Activated T-helper 1 cell treated with anti-CD3 and anti-CD28 coated beads, Interleukin-12 subunit alpha, Interleukin-12 subunit beta, Interleukin-2, Interleukin-4 antibody, amounts not matched to agents 30 ng/mL and 10 ng/mL and 1 ng/mL, durations not matched to agents 14 hours and 24 hours and 36 hours (primary cell): ENCODE measurements around the gene MED13L. TPM values are rescaled to one million over a fixed set of nuclear protein-coding genes. Genes with fewer than 3 reads are reported as not detected.

Source experiments
- DNase-seq: peaks from one replicate; pipeline ENCODE4 v3.0.0; 2021; ENCODE audit warnings: low spot score
- H3K27ac Mint-ChIP-seq: one replicate; pipeline ENCODE4 v1.8.0; 2021; ENCODE audit warnings: mild to moderate bottlenecking, mixed read lengths
- H3K27me3 Mint-ChIP-seq: one replicate; pipeline ENCODE4 v1.8.0; 2022; ENCODE audit warnings: mild to moderate bottlenecking, moderate library complexity, mixed read lengths; ENCODE audit not compliant: insufficient read depth
- H3K36me3 Mint-ChIP-seq: one replicate; pipeline ENCODE4 v1.8.0; 2021; ENCODE audit warnings: low read depth, mixed read lengths
- H3K4me1 Mint-ChIP-seq: one replicate; pipeline ENCODE4 v1.8.0; 2021; ENCODE audit warnings: low read depth, mixed read lengths
- H3K4me3 Mint-ChIP-seq: one replicate; pipeline ENCODE4 v1.8.0; 2021; ENCODE audit warnings: mild to moderate bottlenecking, moderate library complexity, mixed read lengths
- H3K9me3 Mint-ChIP-seq: one replicate; pipeline ENCODE4 v1.8.0; 2021; ENCODE audit warnings: mixed read lengths
- intact Hi-C: fragments of 100-400 bp; cut with micrococcal nuclease; formaldehyde crosslinking; loops from one replicate; pipeline ENCODE4 v1.15.1; 2024
- total RNA-seq: library from RNA; stranded (reverse); gene quantifications from 2 replicates; pipeline ENCODE4 v1.2.3, GENCODE V29; 2022

MED13L gene
- total RNA-seq, 1 donor from 2014 or later: 66.1 TPM

DNA sequence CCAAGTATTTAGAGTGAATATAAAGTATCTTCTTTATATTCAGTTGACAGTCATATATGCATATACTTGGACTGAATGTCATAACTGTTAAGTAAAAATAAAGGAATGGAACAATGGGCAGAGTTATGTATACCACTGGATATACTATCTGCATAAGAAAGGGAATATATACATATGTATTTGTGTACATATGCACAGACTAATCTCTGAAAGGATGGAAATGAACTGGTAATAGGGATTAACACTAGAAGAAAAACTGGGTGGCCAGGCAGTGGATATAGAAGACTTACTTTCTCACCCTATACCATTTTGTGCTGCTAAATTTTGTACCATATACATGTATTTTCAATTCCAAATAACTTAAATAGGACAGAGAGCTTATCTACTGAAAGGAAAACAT lies 200.1 kb downstream of the MED13L start:
- Mint-ChIP-seq H3K36me3 (peaks cover 3% of the 10 kb centered on the region), H3K4me1 (peaks cover 20% of the 10 kb centered on the region), H3K27ac (no peak overlapping the region), H3K27me3 (no peaks in the 10 kb centered on the region), H3K9me3 (no peaks in the 10 kb centered on the region), H3K4me3 (no peak overlapping the region)
- intact Hi-C loops: no loop called here
- no peak for DNase-seq

DNA sequence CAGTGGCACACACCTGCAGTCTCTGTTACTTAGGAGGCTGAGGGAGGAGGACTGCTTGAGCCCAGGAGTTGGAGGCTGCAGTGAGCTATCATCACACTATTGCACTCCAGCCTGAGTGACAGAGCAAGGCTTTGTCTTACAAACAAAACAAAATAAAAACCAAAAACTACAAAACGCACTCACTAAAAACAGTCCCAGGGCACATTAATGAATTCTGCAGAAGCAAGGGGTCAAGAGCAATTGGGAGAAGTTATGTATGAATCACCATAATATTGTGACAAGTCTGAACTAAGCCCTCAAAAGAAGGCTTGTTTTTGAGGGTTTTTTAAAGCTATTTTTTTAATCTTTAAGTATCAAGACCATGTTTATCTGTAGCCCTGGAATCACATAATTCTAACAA lies 201.1 kb downstream of the MED13L start:
- H3K27ac Mint-ChIP-seq: no peak overlapping the region
- H3K36me3 Mint-ChIP-seq: peaks cover 3% of the 10 kb centered on the region
- intact Hi-C loops: no loop called here
- no peaks in the 10 kb centered on the region for H3K27me3 Mint-ChIP-seq
- DNase-seq: no peak
- H3K4me1 Mint-ChIP-seq: peaks cover 25% of the 10 kb centered on the region
- H3K9me3 Mint-ChIP-seq: no peaks in the 10 kb centered on the region
- no peak overlapping the region for H3K4me3 Mint-ChIP-seq

DNA sequence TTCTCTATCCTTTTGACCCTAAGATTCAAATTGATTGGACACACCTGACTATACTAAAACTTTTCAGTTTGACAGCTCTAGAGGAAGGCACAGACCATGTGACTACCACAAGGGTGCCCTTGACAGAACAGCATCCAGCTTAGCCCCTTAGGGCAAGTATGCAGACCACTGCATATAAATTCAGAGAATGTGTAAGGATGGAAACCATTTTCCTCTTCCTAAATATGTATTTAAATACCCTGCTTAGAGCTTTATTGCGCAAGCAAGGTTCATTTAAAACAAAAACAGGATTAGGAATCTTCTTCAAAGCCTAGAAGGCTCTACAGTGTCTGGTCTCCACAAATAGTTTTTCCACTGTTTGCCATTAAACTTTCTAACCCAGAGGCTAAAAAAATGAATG lies 202.8 kb downstream of the MED13L start:
- DNase-seq: no peak
- H3K27me3 Mint-ChIP-seq: no peaks in the 10 kb centered on the region
- intact Hi-C loops: no loop called here

DNA sequence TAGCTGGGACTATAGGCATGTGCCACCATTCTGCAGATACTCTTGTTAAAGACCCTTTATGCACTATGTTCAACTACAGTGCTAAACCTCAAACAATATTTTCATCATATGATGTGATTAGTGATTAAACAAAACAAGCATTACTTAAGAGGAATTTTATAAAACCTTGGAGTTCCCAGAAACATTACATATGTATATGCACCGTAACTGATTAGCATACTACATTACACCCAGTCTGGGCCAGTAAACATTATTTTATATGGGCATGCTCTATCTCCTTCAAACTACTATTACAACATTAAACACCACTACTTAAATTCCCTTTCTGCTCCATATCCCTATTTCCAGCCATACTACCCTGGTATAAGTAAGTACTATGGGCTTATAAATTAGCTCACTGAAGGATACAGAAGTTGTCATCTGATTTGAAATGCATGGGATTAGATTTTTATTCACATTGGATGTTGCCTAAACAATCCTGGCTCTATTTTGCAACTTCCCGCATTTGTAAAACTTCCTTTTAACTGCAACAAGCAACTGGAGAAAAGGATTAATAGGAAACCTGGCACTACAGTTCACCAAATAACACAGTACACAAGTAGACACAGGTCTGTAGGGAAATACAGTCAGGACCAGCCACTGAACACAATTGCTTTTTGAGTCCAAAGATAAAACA lies 205.8 kb downstream of the MED13L start:
- intact Hi-C loops: no loop called here

More for the DNA sequence above, 202.8 kb downstream of the MED13L start:
- peaks cover 18% of the 10 kb centered on the region for H3K4me1 Mint-ChIP-seq
- no peak overlapping the region for H3K4me3 Mint-ChIP-seq
- peaks cover 3% of the 10 kb centered on the region for H3K36me3 Mint-ChIP-seq
- H3K27ac Mint-ChIP-seq: no peak overlapping the region
- no peaks in the 10 kb centered on the region for H3K9me3 Mint-ChIP-seq

DNA sequence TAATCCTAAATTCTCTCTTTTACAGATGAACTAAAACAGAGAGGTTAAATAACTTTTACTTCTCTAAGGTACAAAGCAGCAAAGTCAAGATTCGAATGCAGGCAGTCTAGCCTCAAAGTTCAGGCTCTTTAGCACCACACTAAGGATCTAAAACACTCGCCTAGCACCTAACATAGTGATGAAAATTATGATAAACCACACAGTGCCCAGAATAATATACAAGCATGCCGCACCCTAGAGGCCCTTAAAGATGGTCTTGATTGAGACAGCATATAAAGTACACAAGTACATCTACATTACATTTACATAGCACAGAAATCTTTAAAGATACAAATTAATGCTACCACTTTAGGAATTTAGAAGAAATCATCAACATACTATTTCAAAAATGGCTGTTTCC lies 207.0 kb downstream of the MED13L start:
- peaks cover 31% of the 10 kb centered on the region for H3K4me1 Mint-ChIP-seq
- H3K9me3 Mint-ChIP-seq: no peaks in the 10 kb centered on the region
- H3K27ac Mint-ChIP-seq: no peak overlapping the region
- DNase-seq: no peak
- intact Hi-C loops: no loop called here
- H3K36me3 Mint-ChIP-seq: no peaks in the 10 kb centered on the region
- no peak overlapping the region for H3K4me3 Mint-ChIP-seq
- H3K27me3 Mint-ChIP-seq: no peaks in the 10 kb centered on the region

More for the DNA sequence above, 205.8 kb downstream of the MED13L start:
- DNase-seq: no peak
- no peak overlapping the region for H3K4me3 Mint-ChIP-seq
- H3K27me3 Mint-ChIP-seq: no peaks in the 10 kb centered on the region
- H3K36me3 Mint-ChIP-seq: no peaks in the 10 kb centered on the region
- H3K4me1 Mint-ChIP-seq: peaks cover 31% of the 10 kb centered on the region
- no peaks in the 10 kb centered on the region for H3K9me3 Mint-ChIP-seq
- H3K27ac Mint-ChIP-seq: no peak overlapping the region

DNA sequence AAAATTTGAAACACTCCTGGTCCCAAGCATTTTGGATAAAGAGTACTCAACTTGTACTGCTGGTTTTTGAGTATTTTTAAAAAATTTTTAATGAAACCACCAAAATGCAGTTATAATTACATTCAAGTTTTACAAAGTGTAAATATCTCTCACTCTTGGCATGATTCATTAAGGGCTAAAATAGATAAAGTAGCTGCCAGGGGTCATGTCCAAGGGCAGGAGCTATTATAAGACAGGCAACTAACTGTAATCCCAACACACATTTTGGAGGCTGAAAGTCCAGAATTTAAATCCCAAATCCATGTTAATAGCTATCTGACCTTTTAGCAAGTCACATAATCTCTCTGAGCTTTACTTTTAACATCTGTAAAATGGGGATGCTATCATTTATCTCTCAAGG lies 207.6 kb downstream of the MED13L start:
- Mint-ChIP-seq H3K27ac (no peak overlapping the region), H3K4me3 (no peak overlapping the region), H3K36me3 (no peaks in the 10 kb centered on the region), H3K4me1 (peaks cover 26% of the 10 kb centered on the region), H3K9me3 (no peaks in the 10 kb centered on the region), H3K27me3 (no peaks in the 10 kb centered on the region)
- no peak for DNase-seq
- intact Hi-C loops: no loop called here

DNA sequence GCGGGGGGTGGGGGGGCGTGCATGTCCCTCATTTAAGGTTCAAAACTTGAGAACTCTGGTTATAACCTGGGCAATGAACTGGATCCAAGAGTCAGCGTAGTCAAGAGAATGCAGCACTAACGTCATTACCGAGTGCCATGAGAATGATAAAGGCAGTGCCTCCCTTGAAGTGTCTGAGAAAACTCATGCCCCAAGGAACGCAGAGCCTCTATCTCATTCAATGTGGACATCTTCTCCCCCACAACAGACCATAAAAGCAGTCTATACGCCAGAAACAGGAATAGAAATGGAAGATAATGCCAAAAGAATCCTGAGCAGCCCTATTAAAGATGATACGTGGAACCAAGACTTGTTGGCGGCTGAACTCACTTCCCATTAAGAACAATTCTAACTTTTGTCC lies 208.6 kb downstream of the MED13L start:
- Mint-ChIP-seq H3K4me1 (peaks cover 20% of the 10 kb centered on the region), H3K4me3 (no peak overlapping the region), H3K27ac (no peak overlapping the region), H3K36me3 (no peaks in the 10 kb centered on the region), H3K27me3 (no peaks in the 10 kb centered on the region), H3K9me3 (no peaks in the 10 kb centered on the region)
- intact Hi-C loops: no loop called here
- DNase-seq: no peak

DNA sequence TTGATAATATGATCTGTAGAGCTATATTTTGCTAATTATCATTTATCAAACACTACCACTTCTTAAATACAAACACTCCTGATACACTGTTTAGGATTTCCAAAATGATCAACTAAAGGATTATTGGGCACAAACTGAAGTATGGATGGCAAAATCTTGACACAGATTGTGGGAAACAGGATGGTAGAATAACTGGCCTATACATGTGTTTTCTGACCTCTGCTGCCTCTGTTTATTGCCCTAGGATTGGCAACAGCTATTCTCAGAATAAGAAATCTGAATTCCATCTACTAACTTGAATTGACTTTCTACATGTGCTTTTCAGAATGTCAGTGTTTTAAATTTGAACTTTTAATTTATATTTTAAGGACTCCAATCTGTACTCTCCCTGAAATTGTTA lies 209.1 kb downstream of the MED13L start:
- no peaks in the 10 kb centered on the region for H3K36me3 Mint-ChIP-seq
- H3K9me3 Mint-ChIP-seq: no peaks in the 10 kb centered on the region
- intact Hi-C loops: no loop called here
- no peak overlapping the region for H3K4me3 Mint-ChIP-seq
- H3K4me1 Mint-ChIP-seq: peaks cover 20% of the 10 kb centered on the region
- DNase-seq: no peak
- no peak overlapping the region for H3K27ac Mint-ChIP-seq
- no peaks in the 10 kb centered on the region for H3K27me3 Mint-ChIP-seq

DNA sequence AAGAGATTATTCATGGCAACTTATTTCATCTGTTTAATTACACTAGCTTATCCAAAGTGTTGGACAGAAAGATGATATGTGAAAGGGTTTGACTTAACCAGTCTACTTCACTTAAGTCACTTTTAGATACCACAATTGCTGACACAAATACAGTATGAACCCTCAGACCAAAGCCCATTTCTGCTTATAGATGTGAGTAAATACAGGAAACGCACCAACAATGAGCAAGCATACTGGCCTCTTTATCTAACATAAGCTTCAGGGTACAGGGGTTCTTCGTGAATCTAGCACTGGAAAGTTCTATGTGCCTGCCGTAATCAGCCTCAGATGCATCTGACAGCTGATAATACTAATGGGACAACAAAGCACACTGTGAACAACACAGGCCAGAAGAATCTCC lies 209.6 kb downstream of the MED13L start:
- H3K4me3 Mint-ChIP-seq: no peak overlapping the region
- H3K9me3 Mint-ChIP-seq: no peaks in the 10 kb centered on the region
- DNase-seq: no peak
- H3K27me3 Mint-ChIP-seq: no peaks in the 10 kb centered on the region
- no peaks in the 10 kb centered on the region for H3K36me3 Mint-ChIP-seq
- H3K4me1 Mint-ChIP-seq: peaks cover 20% of the 10 kb centered on the region
- intact Hi-C loops: loop anchor here (2.0 kb wide), 3 partner anchors 13 to 209 kb away; partner anchors contain the start of gene MED13L
- no peak overlapping the region for H3K27ac Mint-ChIP-seq

DNA sequence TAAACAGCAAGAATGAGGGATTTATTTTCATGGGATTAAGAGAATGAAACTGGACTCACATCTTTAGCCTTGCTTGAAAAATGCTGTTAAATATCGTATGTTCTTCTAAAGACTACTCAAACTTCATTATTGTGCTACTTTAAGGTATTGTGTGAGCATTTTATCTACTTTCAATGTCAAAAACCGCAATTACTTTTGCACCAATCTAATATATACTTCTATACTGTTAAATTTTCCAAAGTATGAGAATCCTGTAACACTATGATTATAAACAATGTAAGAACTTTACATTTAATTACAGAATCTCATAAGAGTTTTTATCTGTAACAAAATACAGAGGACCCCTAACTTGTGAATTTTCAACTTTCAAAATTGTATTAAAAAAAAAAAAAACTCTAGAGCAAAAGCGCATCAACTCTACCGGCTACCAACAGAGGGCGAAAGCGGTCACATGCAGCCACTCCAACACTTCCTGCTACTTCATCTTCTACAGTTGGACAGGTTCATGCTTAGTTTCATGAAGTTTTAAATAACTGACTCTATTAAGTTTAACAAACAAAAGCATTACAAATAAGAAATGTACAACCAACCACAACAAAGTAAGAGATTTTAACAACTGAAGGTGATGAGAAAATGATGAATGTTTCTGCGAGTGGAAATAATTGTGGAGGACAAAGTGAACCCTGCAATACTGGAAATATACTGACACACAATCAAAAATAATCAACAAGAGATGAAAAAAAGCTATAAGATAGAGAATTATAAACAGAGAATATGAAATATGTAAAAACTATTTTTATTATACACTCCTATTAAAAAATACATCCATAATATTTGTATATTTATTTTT lies 210.9 kb downstream of the MED13L start:
- intact Hi-C loops: loop anchor here (1.0 to 2.0 kb wide), 4 partner anchors 14 to 210 kb away; partner anchors contain the start of gene MED13L
- H3K9me3 Mint-ChIP-seq: no peaks in the 10 kb centered on the region
- no peak overlapping the region for H3K4me3 Mint-ChIP-seq
- H3K4me1 Mint-ChIP-seq: peaks cover 17% of the 10 kb centered on the region
- no peak overlapping the region for H3K27ac Mint-ChIP-seq
- no peaks in the 10 kb centered on the region for H3K27me3 Mint-ChIP-seq
- DNase-seq: peak; percentile 30
- no peaks in the 10 kb centered on the region for H3K36me3 Mint-ChIP-seq

DNA sequence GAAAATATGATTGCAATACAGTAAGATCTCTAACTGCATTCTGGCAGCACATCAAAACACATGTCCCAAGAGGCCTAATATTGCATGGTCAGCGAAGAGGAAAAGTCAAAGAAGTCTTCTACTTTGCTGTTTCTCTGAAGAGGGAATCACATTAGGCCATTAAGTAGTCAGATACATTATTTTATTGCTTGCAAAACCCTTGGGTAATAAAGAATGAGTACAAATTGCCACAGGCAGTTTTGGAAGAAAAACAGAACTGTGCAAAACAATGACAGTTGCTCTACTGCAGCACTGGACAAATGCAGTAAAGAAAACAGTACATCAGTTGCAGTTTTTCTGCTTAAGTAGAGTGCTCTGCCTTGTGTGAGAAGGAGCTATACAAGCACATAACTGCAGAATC lies 211.9 kb downstream of the MED13L start:
- H3K27ac Mint-ChIP-seq: no peak overlapping the region
- H3K36me3 Mint-ChIP-seq: no peaks in the 10 kb centered on the region
- H3K4me3 Mint-ChIP-seq: no peak overlapping the region
- peaks cover 26% of the 10 kb centered on the region for H3K4me1 Mint-ChIP-seq
- intact Hi-C loops: loop anchor here (1.0 to 2.0 kb wide), 4 partner anchors 15 to 211 kb away; partner anchors contain the start of gene MED13L
- no peaks in the 10 kb centered on the region for H3K27me3 Mint-ChIP-seq
- DNase-seq: no peak
- no peaks in the 10 kb centered on the region for H3K9me3 Mint-ChIP-seq

DNA sequence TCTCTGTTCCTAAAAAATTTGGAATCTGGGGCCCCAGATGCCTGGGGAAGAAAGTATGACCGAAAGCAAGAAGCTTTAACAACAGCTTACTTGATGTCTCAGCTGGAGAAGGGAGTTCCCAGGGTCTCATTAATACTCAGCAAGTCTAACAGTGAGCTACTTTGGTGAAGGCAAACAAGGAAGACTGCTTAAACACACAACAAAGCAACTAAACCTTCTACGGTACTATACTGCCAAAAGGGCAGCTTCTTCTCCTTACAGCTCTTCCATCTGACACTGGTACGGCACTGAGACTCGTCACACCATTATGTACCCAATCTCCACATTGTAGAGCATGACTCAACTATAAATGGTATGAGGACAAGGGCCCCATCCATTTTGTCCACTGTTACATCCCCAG lies 213.0 kb downstream of the MED13L start:
- Mint-ChIP-seq H3K27me3 (no peaks in the 10 kb centered on the region), H3K27ac (no peak overlapping the region), H3K4me1 (peaks cover 33% of the 10 kb centered on the region), H3K4me3 (no peak overlapping the region), H3K9me3 (no peaks in the 10 kb centered on the region), H3K36me3 (no peaks in the 10 kb centered on the region)
- no peak for DNase-seq
- intact Hi-C loops: loop anchor here (5.0 kb wide), 2 partner anchors 37 to 67 kb away; no protein-coding TSS in a partner anchor

DNA sequence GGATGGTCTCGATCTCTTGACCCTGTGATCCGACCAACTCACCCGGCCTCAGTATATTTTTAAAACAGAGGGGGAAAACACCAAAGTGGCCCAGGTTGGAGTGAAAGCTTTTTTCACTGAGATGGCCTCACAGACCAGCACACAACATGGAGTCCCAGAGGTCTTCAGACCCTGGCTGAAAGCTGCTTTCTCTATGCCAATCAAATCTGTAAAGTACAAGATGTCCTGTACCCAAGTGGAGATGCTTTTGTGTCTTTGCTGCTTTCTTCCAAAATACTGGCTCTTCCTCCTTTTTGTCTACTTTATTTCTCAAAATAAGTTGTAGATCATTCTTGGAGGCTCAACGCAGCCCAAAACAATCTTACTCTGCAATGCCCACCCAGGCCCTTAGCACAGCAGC lies 214.8 kb downstream of the MED13L start:
- Mint-ChIP-seq H3K4me1 (peaks cover 27% of the 10 kb centered on the region), H3K36me3 (no peaks in the 10 kb centered on the region), H3K9me3 (no peaks in the 10 kb centered on the region), H3K27me3 (no peaks in the 10 kb centered on the region), H3K27ac (no peak overlapping the region), H3K4me3 (no peak overlapping the region)
- intact Hi-C loops: loop anchor here (5.0 kb wide), 2 partner anchors 35 to 65 kb away; no protein-coding TSS in a partner anchor
- no peak for DNase-seq
